Thyroid gland (tissue), 4 donors: ENCODE data around the gene ENTHD1. TPM values are rescaled to one million over a fixed set of nuclear protein-coding genes. Genes with fewer than 3 reads are reported as not detected.

ENCODE experiments used
- DNase-seq, 2 donors: peaks; one replicate each; pipeline ENCODE4 v3.0.0-alpha.2; 2019
- H3K27ac ChIP-seq, 3 donors: fragments of 200-600 bp; sonication (generic); 1 replicate in 2 of 3; 2 replicates in 1 of 3; pipeline ENCODE4 v1.5.1; 2016 to 2019; ENCODE audit warnings: mild to moderate bottlenecking in 1 of 3, moderate library complexity in 1 of 3
- H3K27me3 ChIP-seq: fragments of 200-600 bp; sonication (generic); one replicate; pipeline ENCODE4 v1.5.1; 2019
- H3K36me3 ChIP-seq, 2 donors: fragments of 200-600 bp; sonication (generic); one replicate each; pipeline ENCODE4 v1.5.1; 2016 to 2019
- H3K4me1 ChIP-seq, 2 donors: fragments of 200-600 bp; sonication (generic); one replicate each; pipeline ENCODE4 v1.5.1; 2017 to 2019
- H3K4me3 ChIP-seq, 3 donors: fragments of 200-600 bp; sonication (generic); replicated peaks in 1 of 3; 1 replicate in 2 of 3; 2 replicates in 1 of 3; pipeline ENCODE4 v1.5.1; 2016; ENCODE audit warnings: mild to moderate bottlenecking in 1 of 3
- H3K9me3 ChIP-seq: fragments of 200-600 bp; sonication (generic); one replicate; pipeline ENCODE4 v1.5.1; 2017
- CTCF ChIP-seq, 6 experiments: fragments of 200-600 bp in 3 of 6; fragments of 450-650 bp in 3 of 6; sonication (generic) in 3 of 6; IDR thresholded peaks; one replicate each; pipeline ENCODE4 v1.5.1; 2016 to 2019; ENCODE audit warnings: antibody characterized with exemption in 6 of 6, mild to moderate bottlenecking in 2 of 6, inconsistent platforms in 1 of 6, moderate library complexity in 1 of 6
- POLR2A ChIP-seq, 2 donors: fragments of 450-650 bp; IDR thresholded peaks; one replicate each; pipeline ENCODE4 v1.6.1; 2017; ENCODE audit warnings: antibody characterized with exemption in 2 of 2, mild to moderate bottlenecking in 2 of 2, moderate library complexity in 1 of 2
- WGBS, 2 donors: methylation state at CpG; one replicate each; pipeline ENCODE4 v1.1.5; 2017; 5-methylcytosine and 5-hydroxymethylcytosine counted together
- intact Hi-C: fragments of 100-400 bp; cut with DNase I; formaldehyde crosslinking; loops from one replicate; pipeline ENCODE4 v1.15.1; 2023
- total RNA-seq, 4 donors: library from RNA; depleted of rRNA; stranded (reverse); fragments of >200 nt; gene quantifications; one replicate each; pipeline ENCODE4 v1.2.3, GENCODE V29; 2016

The ENTHD1 gene
- total RNA-seq, 4 donors from 2014 or later: 1.3 TPM; not detected in 3

- Histone ChIP-seq H3K9me3 (no peaks in the 10 kb centered on the region), H3K4me3 (no peak overlapping the region), H3K4me1 (peaks cover 33 to 40% of the 10 kb centered on the region in 2 donors), H3K27me3 (no peaks in the 10 kb centered on the region), H3K27ac (peak overlapping the region; percentile 16 to 74 (median 65)), H3K36me3 (no peaks in the 10 kb centered on the region)
- intact Hi-C loops: no loop called here
- DNase-seq: no peak
- WGBS, 2 donors: 68 to 69% methylated on average over 4 of the region's 4 CpGs
- TF ChIP-seq CTCF (IDR thresholded peaks at IDR 0.05) (no peak), POLR2A (IDR thresholded peaks at IDR 0.05) (no peak)
These were observed 41.6 kb upstream of the ENTHD1 start for GRCh38 chr22:39935116-39935515.

GRCh38 chr22:39933741-39934140, 40.2 kb upstream of the ENTHD1 start:
- Histone ChIP-seq H3K27ac (peak overlapping the region; percentile 8 to 43 (median 37)), H3K9me3 (no peaks in the 10 kb centered on the region), H3K4me1 (peaks cover 34 to 41% of the 10 kb centered on the region in 2 donors), H3K36me3 (no peaks in the 10 kb centered on the region), H3K27me3 (no peaks in the 10 kb centered on the region), H3K4me3 (no peak overlapping the region)
- intact Hi-C loops: no loop called here
- peak; percentile 74 to 77 for DNase-seq
- 38 to 52% methylated on average over 8 of the region's 8 CpGs for WGBS, 2 donors
- TF ChIP-seq CTCF (IDR thresholded peaks at IDR 0.05): no peak
- no peak for TF ChIP-seq POLR2A (IDR thresholded peaks at IDR 0.05)

- Histone ChIP-seq H3K27ac (no peak overlapping the region), H3K4me3 (no peak overlapping the region), H3K4me1 (peaks cover 40 to 47% of the 10 kb centered on the region in 2 donors), H3K9me3 (no peaks in the 10 kb centered on the region), H3K36me3 (no peaks in the 10 kb centered on the region), H3K27me3 (no peaks in the 10 kb centered on the region)
- intact Hi-C loops: no loop called here
- 66 to 70% methylated on average over 7 of the region's 7 CpGs for WGBS, 2 donors
- TF ChIP-seq POLR2A (IDR thresholded peaks at IDR 0.05): no peak
- TF ChIP-seq CTCF (IDR thresholded peaks at IDR 0.05): peak in 1 of 6 experiments; percentile 23
- DNase-seq: no peak
These were observed 39.5 kb upstream of the ENTHD1 start for GRCh38 chr22:39932918-39933649.

- Histone ChIP-seq H3K27me3 (no peaks in the 10 kb centered on the region), H3K4me3 (no peak overlapping the region), H3K9me3 (no peaks in the 10 kb centered on the region), H3K36me3 (no peaks in the 10 kb centered on the region), H3K27ac (no peak overlapping the region), H3K4me1 (peaks cover 40 to 44% of the 10 kb centered on the region in 2 donors)
- intact Hi-C loops: no loop called here
- WGBS, 2 donors: 85 to 89% methylated on average over 2 of the region's 2 CpGs
- DNase-seq: no peak
- TF ChIP-seq CTCF (IDR thresholded peaks at IDR 0.05): no peak
- TF ChIP-seq POLR2A (IDR thresholded peaks at IDR 0.05): no peak
These were observed 38.6 kb upstream of the ENTHD1 start for GRCh38 chr22:39932166-39932565.

GRCh38 chr22:39931251-39931650, 37.7 kb upstream of the ENTHD1 start:
- no peaks in the 10 kb centered on the region for H3K36me3 ChIP-seq
- H3K4me1 ChIP-seq: peaks cover 32 to 35% of the 10 kb centered on the region in 2 donors
- no peak for TF ChIP-seq POLR2A (IDR thresholded peaks at IDR 0.05)
- TF ChIP-seq CTCF (IDR thresholded peaks at IDR 0.05): no peak
- no peak for DNase-seq
- intact Hi-C loops: no loop called here
- H3K4me3 ChIP-seq: no peak overlapping the region
- no peaks in the 10 kb centered on the region for H3K27me3 ChIP-seq
- no peaks in the 10 kb centered on the region for H3K9me3 ChIP-seq
- H3K27ac ChIP-seq: no peak overlapping the region
- WGBS, 2 donors: 78 to 80% methylated on average over 2 of the region's 2 CpGs
